Memory B cell (primary cell): ENCODE results near the gene SPP2.

ENCODE experiments used
- ATAC-seq: fragments of 150-1000 bp; cut with Tn5 transposase; 2 replicates; pipeline ENCODE4 v1.10.0; 2021; ENCODE audit warnings: low read depth, mild to moderate bottlenecking, moderate library complexity
- DNase-seq, 2 donors: peaks; one replicate each; pipeline ENCODE4 v3.0.0; 2022; ENCODE audit warnings: low spot score in 2 of 2
- H3K27ac Mint-ChIP-seq: one replicate; pipeline ENCODE4 v1.8.0; 2022; ENCODE audit warnings: mild to moderate bottlenecking, moderate library complexity, mixed read lengths
- H3K27me3 Mint-ChIP-seq: one replicate; pipeline ENCODE4 v1.8.0; 2022; ENCODE audit warnings: mixed read lengths
- H3K36me3 Mint-ChIP-seq: one replicate; pipeline ENCODE4 v1.8.0; 2022; ENCODE audit warnings: mild to moderate bottlenecking, mixed read lengths
- H3K4me1 Mint-ChIP-seq: one replicate; pipeline ENCODE4 v1.8.0; 2022; ENCODE audit warnings: mixed read lengths
- H3K4me3 Mint-ChIP-seq: one replicate; pipeline ENCODE4 v1.8.0; 2022; ENCODE audit warnings: mild to moderate bottlenecking, moderate library complexity, mixed read lengths
- H3K9me3 Mint-ChIP-seq: one replicate; pipeline ENCODE4 v1.8.0; 2022; ENCODE audit warnings: mixed read lengths

SPP2 gene

GRCh38 chr2:234026693-234027254, 23.7 kb upstream of the SPP2 start:
- no peaks in the 10 kb centered on the region for H3K36me3 Mint-ChIP-seq
- peaks cover 2% of the 10 kb centered on the region for H3K9me3 Mint-ChIP-seq
- peaks cover 9% of the 10 kb centered on the region for H3K4me1 Mint-ChIP-seq
- H3K27ac Mint-ChIP-seq, result peak overlapping the region; percentile 39
- DNase-seq (no peak), ATAC-seq (no peak)
- no peak overlapping the region for H3K4me3 Mint-ChIP-seq
- peaks cover 24% of the 10 kb centered on the region for H3K27me3 Mint-ChIP-seq

GRCh38 chr2:234027641-234028040, 22.9 kb upstream of the SPP2 start:
- Mint-ChIP-seq H3K27me3 (peaks cover 25% of the 10 kb centered on the region), H3K4me3 (no peak overlapping the region), H3K27ac (no peak overlapping the region), H3K4me1 (peaks cover 9% of the 10 kb centered on the region), H3K36me3 (no peaks in the 10 kb centered on the region), H3K9me3 (peaks cover 3% of the 10 kb centered on the region)
- no peak for ATAC-seq
- no peak for DNase-seq

GRCh38 chr2:234029150-234029733, 21.3 kb upstream of the SPP2 start:
- Mint-ChIP-seq H3K36me3 (peaks cover 2% of the 10 kb centered on the region), H3K4me3 (no peak overlapping the region), H3K27me3 (peaks cover 27% of the 10 kb centered on the region), H3K4me1 (peaks cover 9% of the 10 kb centered on the region), H3K27ac (no peak overlapping the region), H3K9me3 (peaks cover 7% of the 10 kb centered on the region)
- no peak for DNase-seq
- no peak for ATAC-seq

- H3K4me3 Mint-ChIP-seq, result no peak overlapping the region
- peaks cover 2% of the 10 kb centered on the region for H3K4me1 Mint-ChIP-seq
- H3K36me3 Mint-ChIP-seq, result peaks cover 2% of the 10 kb centered on the region
- peaks cover 10% of the 10 kb centered on the region for H3K9me3 Mint-ChIP-seq
- ATAC-seq, result no peak
- H3K27me3 Mint-ChIP-seq, result peaks cover 30% of the 10 kb centered on the region
- no peak overlapping the region for H3K27ac Mint-ChIP-seq
- no peak for DNase-seq
Measured at GRCh38 chr2:234031207-234031606, 19.3 kb upstream of the SPP2 start.

- Mint-ChIP-seq H3K36me3 (peaks cover 6% of the 10 kb centered on the region), H3K4me3 (no peak overlapping the region), H3K27ac (no peak overlapping the region), H3K4me1 (no peaks in the 10 kb centered on the region), H3K27me3 (peaks cover 29% of the 10 kb centered on the region), H3K9me3 (peaks cover 15% of the 10 kb centered on the region)
- no peak for DNase-seq
- no peak for ATAC-seq
Measured at GRCh38 chr2:234032279-234032856, 18.1 kb upstream of the SPP2 start.

GRCh38 chr2:234033174-234033573, 17.3 kb upstream of the SPP2 start:
- no peak for ATAC-seq
- H3K27me3 Mint-ChIP-seq, result peaks cover 24% of the 10 kb centered on the region
- peaks cover 6% of the 10 kb centered on the region for H3K36me3 Mint-ChIP-seq
- no peak overlapping the region for H3K27ac Mint-ChIP-seq
- H3K4me3 Mint-ChIP-seq, result no peak overlapping the region
- H3K4me1 Mint-ChIP-seq, result no peaks in the 10 kb centered on the region
- peaks cover 15% of the 10 kb centered on the region for H3K9me3 Mint-ChIP-seq
- no peak for DNase-seq

- peaks cover 6% of the 10 kb centered on the region for H3K36me3 Mint-ChIP-seq
- DNase-seq, result no peak
- no peak overlapping the region for H3K4me3 Mint-ChIP-seq
- H3K9me3 Mint-ChIP-seq, result peaks cover 19% of the 10 kb centered on the region
- H3K27ac Mint-ChIP-seq, result no peak overlapping the region
- no peaks in the 10 kb centered on the region for H3K4me1 Mint-ChIP-seq
- H3K27me3 Mint-ChIP-seq, result peaks cover 23% of the 10 kb centered on the region
- ATAC-seq, result no peak
Measured at GRCh38 chr2:234033885-234034284, 16.6 kb upstream of the SPP2 start.

GRCh38 chr2:234038076-234038802, 12.3 kb upstream of the SPP2 start:
- Mint-ChIP-seq H3K27me3 (peaks cover 16% of the 10 kb centered on the region), H3K4me3 (no peak overlapping the region), H3K36me3 (peaks cover 6% of the 10 kb centered on the region), H3K4me1 (no peaks in the 10 kb centered on the region), H3K9me3 (peaks cover 17% of the 10 kb centered on the region), H3K27ac (no peak overlapping the region)
- no peak for DNase-seq
- ATAC-seq, result no peak

- no peaks in the 10 kb centered on the region for H3K9me3 Mint-ChIP-seq
- ATAC-seq, result no peak
- no peak for DNase-seq
- no peak overlapping the region for H3K4me3 Mint-ChIP-seq
- no peaks in the 10 kb centered on the region for H3K4me1 Mint-ChIP-seq
- H3K27ac Mint-ChIP-seq, result no peak overlapping the region
- no peaks in the 10 kb centered on the region for H3K36me3 Mint-ChIP-seq
- peaks cover 11% of the 10 kb centered on the region for H3K27me3 Mint-ChIP-seq
Measured at GRCh38 chr2:234044157-234044556, 6.3 kb upstream of the SPP2 start.

GRCh38 chr2:234046521-234046920, 4.0 kb upstream of the SPP2 start:
- Mint-ChIP-seq H3K27ac (no peak overlapping the region), H3K27me3 (peaks cover 15% of the 10 kb centered on the region), H3K9me3 (no peaks in the 10 kb centered on the region), H3K4me1 (no peaks in the 10 kb centered on the region), H3K4me3 (no peak overlapping the region), H3K36me3 (no peaks in the 10 kb centered on the region)
- no peak for ATAC-seq
- DNase-seq, result no peak

GRCh38 chr2:234047361-234047760, 3.1 kb upstream of the SPP2 start:
- Mint-ChIP-seq H3K36me3 (no peaks in the 10 kb centered on the region), H3K4me3 (no peak overlapping the region), H3K27me3 (peaks cover 14% of the 10 kb centered on the region), H3K4me1 (no peaks in the 10 kb centered on the region), H3K27ac (no peak overlapping the region), H3K9me3 (no peaks in the 10 kb centered on the region)
- DNase-seq (no peak), ATAC-seq (no peak)

- Mint-ChIP-seq H3K9me3 (no peaks in the 10 kb centered on the region), H3K4me3 (no peak overlapping the region), H3K4me1 (no peaks in the 10 kb centered on the region), H3K27ac (no peak overlapping the region), H3K36me3 (no peaks in the 10 kb centered on the region), H3K27me3 (peaks cover 18% of the 10 kb centered on the region)
- ATAC-seq (no peak), DNase-seq (no peak)
Measured at GRCh38 chr2:234048049-234048448, 2.5 kb upstream of the SPP2 start.

- Mint-ChIP-seq H3K27me3 (peaks cover 22% of the 10 kb centered on the region), H3K36me3 (no peaks in the 10 kb centered on the region), H3K9me3 (no peaks in the 10 kb centered on the region), H3K4me1 (no peaks in the 10 kb centered on the region), H3K4me3 (no peak overlapping the region), H3K27ac (no peak overlapping the region)
- ATAC-seq (no peak), DNase-seq (no peak)
Measured at GRCh38 chr2:234051374-234052070, 1.0 kb downstream of the SPP2 start.

GRCh38 chr2:234058881-234059280, 8.4 kb downstream of the SPP2 start:
- no peak overlapping the region for H3K27ac Mint-ChIP-seq
- no peaks in the 10 kb centered on the region for H3K36me3 Mint-ChIP-seq
- no peak for DNase-seq
- peaks cover 33% of the 10 kb centered on the region for H3K27me3 Mint-ChIP-seq
- H3K4me1 Mint-ChIP-seq, result peaks cover 2% of the 10 kb centered on the region
- H3K4me3 Mint-ChIP-seq, result no peak overlapping the region
- no peak for ATAC-seq
- H3K9me3 Mint-ChIP-seq, result peaks cover 1% of the 10 kb centered on the region
